HL-60 (cell line): ENCODE results near the gene CITED4.

ENCODE experiments used
- POLR2AphosphoS5 ChIP-seq: IDR thresholded peaks from 2 replicates; pipeline ENCODE4 v1.6.1; 2012; ENCODE audit warnings: low read depth
- TF ChIP-seq, protein P1 (sequence below): IDR thresholded peaks from one replicate; pipeline ENCODE4 v1.5.1; 2011; ENCODE audit warnings: low read length, control low read depth, inconsistent platforms; ENCODE audit not compliant: insufficient read depth
- TF ChIP-seq, protein P2 (sequence below): IDR thresholded peaks from 2 replicates; pipeline ENCODE4 v1.6.1; 2012; ENCODE audit warnings: low read depth; ENCODE audit not compliant: insufficient replicate concordance

DNA sequence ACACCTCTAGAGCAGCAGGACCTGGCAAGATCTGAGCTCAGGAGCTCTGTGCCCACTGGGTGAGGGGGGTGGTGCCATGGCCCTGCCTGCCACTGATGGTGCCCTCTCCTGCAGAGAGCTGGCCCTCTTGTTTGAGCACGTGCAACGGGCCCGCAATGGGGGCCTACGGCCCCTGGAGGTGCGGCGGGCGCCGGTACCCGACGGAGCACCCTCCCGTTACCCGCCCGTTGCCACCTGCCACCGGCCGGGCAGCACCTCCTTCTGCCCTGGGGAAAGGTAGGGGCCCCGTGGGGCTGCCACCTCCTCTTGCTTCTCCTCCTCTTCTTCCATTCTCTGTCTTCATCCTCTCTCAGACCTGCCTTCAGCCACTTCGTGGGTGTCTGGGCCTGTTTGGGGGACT lies 38.2 kb downstream of the CITED4 start:
- TF ChIP-seq, protein P1, sequence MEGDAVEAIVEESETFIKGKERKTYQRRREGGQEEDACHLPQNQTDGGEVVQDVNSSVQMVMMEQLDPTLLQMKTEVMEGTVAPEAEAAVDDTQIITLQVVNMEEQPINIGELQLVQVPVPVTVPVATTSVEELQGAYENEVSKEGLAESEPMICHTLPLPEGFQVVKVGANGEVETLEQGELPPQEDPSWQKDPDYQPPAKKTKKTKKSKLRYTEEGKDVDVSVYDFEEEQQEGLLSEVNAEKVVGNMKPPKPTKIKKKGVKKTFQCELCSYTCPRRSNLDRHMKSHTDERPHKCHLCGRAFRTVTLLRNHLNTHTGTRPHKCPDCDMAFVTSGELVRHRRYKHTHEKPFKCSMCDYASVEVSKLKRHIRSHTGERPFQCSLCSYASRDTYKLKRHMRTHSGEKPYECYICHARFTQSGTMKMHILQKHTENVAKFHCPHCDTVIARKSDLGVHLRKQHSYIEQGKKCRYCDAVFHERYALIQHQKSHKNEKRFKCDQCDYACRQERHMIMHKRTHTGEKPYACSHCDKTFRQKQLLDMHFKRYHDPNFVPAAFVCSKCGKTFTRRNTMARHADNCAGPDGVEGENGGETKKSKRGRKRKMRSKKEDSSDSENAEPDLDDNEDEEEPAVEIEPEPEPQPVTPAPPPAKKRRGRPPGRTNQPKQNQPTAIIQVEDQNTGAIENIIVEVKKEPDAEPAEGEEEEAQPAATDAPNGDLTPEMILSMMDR: no peak
- TF ChIP-seq POLR2AphosphoS5: no peak
- TF ChIP-seq, protein P2, sequence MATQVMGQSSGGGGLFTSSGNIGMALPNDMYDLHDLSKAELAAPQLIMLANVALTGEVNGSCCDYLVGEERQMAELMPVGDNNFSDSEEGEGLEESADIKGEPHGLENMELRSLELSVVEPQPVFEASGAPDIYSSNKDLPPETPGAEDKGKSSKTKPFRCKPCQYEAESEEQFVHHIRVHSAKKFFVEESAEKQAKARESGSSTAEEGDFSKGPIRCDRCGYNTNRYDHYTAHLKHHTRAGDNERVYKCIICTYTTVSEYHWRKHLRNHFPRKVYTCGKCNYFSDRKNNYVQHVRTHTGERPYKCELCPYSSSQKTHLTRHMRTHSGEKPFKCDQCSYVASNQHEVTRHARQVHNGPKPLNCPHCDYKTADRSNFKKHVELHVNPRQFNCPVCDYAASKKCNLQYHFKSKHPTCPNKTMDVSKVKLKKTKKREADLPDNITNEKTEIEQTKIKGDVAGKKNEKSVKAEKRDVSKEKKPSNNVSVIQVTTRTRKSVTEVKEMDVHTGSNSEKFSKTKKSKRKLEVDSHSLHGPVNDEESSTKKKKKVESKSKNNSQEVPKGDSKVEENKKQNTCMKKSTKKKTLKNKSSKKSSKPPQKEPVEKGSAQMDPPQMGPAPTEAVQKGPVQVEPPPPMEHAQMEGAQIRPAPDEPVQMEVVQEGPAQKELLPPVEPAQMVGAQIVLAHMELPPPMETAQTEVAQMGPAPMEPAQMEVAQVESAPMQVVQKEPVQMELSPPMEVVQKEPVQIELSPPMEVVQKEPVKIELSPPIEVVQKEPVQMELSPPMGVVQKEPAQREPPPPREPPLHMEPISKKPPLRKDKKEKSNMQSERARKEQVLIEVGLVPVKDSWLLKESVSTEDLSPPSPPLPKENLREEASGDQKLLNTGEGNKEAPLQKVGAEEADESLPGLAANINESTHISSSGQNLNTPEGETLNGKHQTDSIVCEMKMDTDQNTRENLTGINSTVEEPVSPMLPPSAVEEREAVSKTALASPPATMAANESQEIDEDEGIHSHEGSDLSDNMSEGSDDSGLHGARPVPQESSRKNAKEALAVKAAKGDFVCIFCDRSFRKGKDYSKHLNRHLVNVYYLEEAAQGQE: no peak
